ENCODE measurements around the gene MAGI2.
A peak's percentile ranks its signal among the peaks of the same experiment; 100 is the strongest.

Gene MAGI2

GRCh38 chr7:79465551-79465950 is 12.1 kb upstream of the MAGI2 start:
- H3K9ac ChIP-seq (ENCODE audit: low read length) = no peak overlapping the region

GRCh38 chr7:79464051-79464450 is 10.6 kb upstream of the MAGI2 start:
- Histone ChIP-seq H3K4me3 (ENCODE audit: low read length) (no peak overlapping the region), H3K4me1 (ENCODE audit: control insufficient read depth, insufficient read depth, low read length) (peaks cover 41% of the 10 kb centered on the region), H3K36me3 (ENCODE audit: control insufficient read depth, insufficient read depth, low read length, severe bottlenecking) (peaks cover 11% of the 10 kb centered on the region), H3K9me3 (ENCODE audit: control insufficient read depth, low read length) (no peaks in the 10 kb centered on the region), H3K9ac (ENCODE audit: low read length) (no peak overlapping the region), H3K27me3 (replicated peaks; ENCODE audit: control insufficient read depth, insufficient read depth, low read length) (no peaks in the 10 kb centered on the region)
- no peak for DNase-seq (ENCODE audit: low read depth)

More at GRCh38 chr7:79465551-79465950, 12.1 kb upstream of the MAGI2 start:
- Histone ChIP-seq H3K9me3 (ENCODE audit: control insufficient read depth, low read length) (no peaks in the 10 kb centered on the region), H3K4me3 (ENCODE audit: low read length) (no peak overlapping the region), H3K27me3 (replicated peaks; ENCODE audit: control insufficient read depth, insufficient read depth, low read length) (no peaks in the 10 kb centered on the region), H3K36me3 (ENCODE audit: control insufficient read depth, insufficient read depth, low read length, severe bottlenecking) (peaks cover 15% of the 10 kb centered on the region), H3K4me1 (ENCODE audit: control insufficient read depth, insufficient read depth, low read length) (peaks cover 26% of the 10 kb centered on the region)
- peak; percentile 19 for DNase-seq (ENCODE audit: low read depth)

GRCh38 chr7:79462390-79462789 is 8.9 kb upstream of the MAGI2 start:
- H3K36me3 ChIP-seq (ENCODE audit: control insufficient read depth, insufficient read depth, low read length, severe bottlenecking) = peaks cover 6% of the 10 kb centered on the region
- H3K9me3 ChIP-seq (ENCODE audit: control insufficient read depth, low read length) = no peaks in the 10 kb centered on the region
- no peak for DNase-seq (ENCODE audit: low read depth)
- H3K4me1 ChIP-seq (ENCODE audit: control insufficient read depth, insufficient read depth, low read length) = peaks cover 56% of the 10 kb centered on the region
- no peak overlapping the region for H3K4me3 ChIP-seq (ENCODE audit: low read length)
- H3K27me3 ChIP-seq (replicated peaks; ENCODE audit: control insufficient read depth, insufficient read depth, low read length) = no peaks in the 10 kb centered on the region
- no peak overlapping the region for H3K9ac ChIP-seq (ENCODE audit: low read length)

- peaks cover 63% of the 10 kb centered on the region for H3K4me1 ChIP-seq (ENCODE audit: control insufficient read depth, insufficient read depth, low read length)
- H3K4me3 ChIP-seq (ENCODE audit: low read length) = peak overlapping the region; percentile 23
- no peaks in the 10 kb centered on the region for H3K27me3 ChIP-seq (replicated peaks; ENCODE audit: control insufficient read depth, insufficient read depth, low read length)
- no peaks in the 10 kb centered on the region for H3K9me3 ChIP-seq (ENCODE audit: control insufficient read depth, low read length)
- no peak overlapping the region for H3K9ac ChIP-seq (ENCODE audit: low read length)
- H3K36me3 ChIP-seq (ENCODE audit: control insufficient read depth, insufficient read depth, low read length, severe bottlenecking) = peaks cover 6% of the 10 kb centered on the region
- DNase-seq (ENCODE audit: low read depth) = peak; percentile 79
These were observed 8.2 kb upstream of the MAGI2 start for GRCh38 chr7:79461660-79462059.

- Histone ChIP-seq H3K36me3 (ENCODE audit: control insufficient read depth, insufficient read depth, low read length, severe bottlenecking) (peaks cover 6% of the 10 kb centered on the region), H3K4me1 (ENCODE audit: control insufficient read depth, insufficient read depth, low read length) (peaks cover 83% of the 10 kb centered on the region)
- DNase-seq (ENCODE audit: low read depth) = peak; percentile 22
These were observed 5.9 kb upstream of the MAGI2 start for GRCh38 chr7:79459381-79459780.

GRCh38 chr7:79458796-79459195 is 5.3 kb upstream of the MAGI2 start:
- no peak for DNase-seq (ENCODE audit: low read depth)
- peaks cover 78% of the 10 kb centered on the region for H3K4me1 ChIP-seq (ENCODE audit: control insufficient read depth, insufficient read depth, low read length)
- peak overlapping the region; percentile 52 for H3K4me3 ChIP-seq (ENCODE audit: low read length)
- H3K27me3 ChIP-seq (replicated peaks; ENCODE audit: control insufficient read depth, insufficient read depth, low read length) = no peaks in the 10 kb centered on the region
- peaks cover 3% of the 10 kb centered on the region for H3K36me3 ChIP-seq (ENCODE audit: control insufficient read depth, insufficient read depth, low read length, severe bottlenecking)
- peak overlapping the region; percentile 77 for H3K9ac ChIP-seq (ENCODE audit: low read length)
- no peaks in the 10 kb centered on the region for H3K9me3 ChIP-seq (ENCODE audit: control insufficient read depth, low read length)

More at GRCh38 chr7:79459381-79459780, 5.9 kb upstream of the MAGI2 start:
- Histone ChIP-seq H3K27me3 (replicated peaks; ENCODE audit: control insufficient read depth, insufficient read depth, low read length) (no peaks in the 10 kb centered on the region), H3K4me3 (ENCODE audit: low read length) (peak overlapping the region; percentile 52), H3K9ac (ENCODE audit: low read length) (peak overlapping the region; percentile 77), H3K9me3 (ENCODE audit: control insufficient read depth, low read length) (no peaks in the 10 kb centered on the region)

DNA sequence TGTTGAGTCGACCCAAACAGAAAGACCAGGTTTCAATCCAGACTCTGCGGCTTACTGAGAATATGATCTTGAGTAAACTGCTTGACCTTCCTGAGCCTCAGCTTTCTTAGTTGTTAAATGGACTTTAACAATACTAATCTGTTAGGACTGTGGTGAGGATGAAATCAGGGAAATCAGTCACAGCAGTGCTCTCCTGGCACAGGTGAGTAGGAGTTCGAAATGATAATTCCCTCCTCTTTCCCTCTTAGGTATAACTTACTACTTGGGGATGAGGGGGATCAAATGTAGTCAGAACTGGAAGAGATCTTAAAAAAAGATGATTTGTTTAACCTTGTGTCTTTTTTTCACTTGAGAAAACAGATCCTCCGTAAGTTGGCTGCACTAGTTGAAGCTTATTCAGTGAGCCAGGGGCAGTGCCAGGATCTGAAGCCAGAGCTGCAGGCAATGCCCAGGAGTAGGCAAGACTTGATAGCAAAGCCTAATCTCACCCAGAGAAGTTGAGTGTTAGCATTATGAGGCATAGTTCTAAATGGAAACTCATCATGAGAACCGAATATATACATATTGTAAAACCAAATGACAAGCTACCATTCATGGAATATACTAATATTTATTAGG is 1.8 kb upstream of the MAGI2 start:
- peak; percentile 12 for DNase-seq (ENCODE audit: low read depth)
- Histone ChIP-seq H3K4me1 (ENCODE audit: control insufficient read depth, insufficient read depth, low read length) (peaks cover 62% of the 10 kb centered on the region), H3K36me3 (ENCODE audit: control insufficient read depth, insufficient read depth, low read length, severe bottlenecking) (no peaks in the 10 kb centered on the region), H3K9me3 (ENCODE audit: control insufficient read depth, low read length) (no peaks in the 10 kb centered on the region), H3K9ac (ENCODE audit: low read length) (peak overlapping the region; percentile 97), H3K27me3 (replicated peaks; ENCODE audit: control insufficient read depth, insufficient read depth, low read length) (no peaks in the 10 kb centered on the region), H3K4me3 (ENCODE audit: low read length) (peak overlapping the region; percentile 95)

GRCh38 chr7:79454361-79454960 is 994 bp upstream of the MAGI2 start:
- DNase-seq (ENCODE audit: low read depth) = peak; percentile 82
- H3K27me3 ChIP-seq (replicated peaks; ENCODE audit: control insufficient read depth, insufficient read depth, low read length) = no peaks in the 10 kb centered on the region

DNA sequence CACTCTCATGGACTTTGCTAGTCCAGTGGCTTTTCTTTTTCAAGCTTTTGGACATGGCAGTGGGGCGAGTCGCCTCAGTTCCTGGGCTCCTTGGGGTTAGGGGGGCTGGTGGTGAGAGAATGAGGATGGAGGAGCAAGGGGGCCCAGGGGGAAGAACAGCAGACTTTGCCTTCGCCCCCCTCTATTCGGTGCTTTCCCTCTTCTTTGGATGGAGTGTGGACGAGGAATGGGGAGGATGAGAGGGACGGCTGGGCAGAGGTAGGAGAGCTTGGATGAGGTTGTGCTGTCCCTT is 255 bp downstream of the MAGI2 start:
- Histone ChIP-seq H3K36me3 (ENCODE audit: control insufficient read depth, insufficient read depth, low read length, severe bottlenecking) (no peaks in the 10 kb centered on the region), H3K9ac (ENCODE audit: low read length) (peak overlapping the region; percentile 97), H3K9me3 (ENCODE audit: control insufficient read depth, low read length) (no peaks in the 10 kb centered on the region), H3K4me1 (ENCODE audit: control insufficient read depth, insufficient read depth, low read length) (peaks cover 42% of the 10 kb centered on the region), H3K4me3 (ENCODE audit: low read length) (peak overlapping the region; percentile 95), H3K27me3 (replicated peaks; ENCODE audit: control insufficient read depth, insufficient read depth, low read length) (no peaks in the 10 kb centered on the region)
- DNase-seq (ENCODE audit: low read depth) = no peak

More at GRCh38 chr7:79454361-79454960, 994 bp upstream of the MAGI2 start:
- peak overlapping the region; percentile 95 for H3K4me3 ChIP-seq (ENCODE audit: low read length)
- no peaks in the 10 kb centered on the region for H3K9me3 ChIP-seq (ENCODE audit: control insufficient read depth, low read length)
- no peaks in the 10 kb centered on the region for H3K36me3 ChIP-seq (ENCODE audit: control insufficient read depth, insufficient read depth, low read length, severe bottlenecking)
- peak overlapping the region; percentile 97 for H3K9ac ChIP-seq (ENCODE audit: low read length)
- H3K4me1 ChIP-seq (ENCODE audit: control insufficient read depth, insufficient read depth, low read length) = peaks cover 53% of the 10 kb centered on the region

DNA sequence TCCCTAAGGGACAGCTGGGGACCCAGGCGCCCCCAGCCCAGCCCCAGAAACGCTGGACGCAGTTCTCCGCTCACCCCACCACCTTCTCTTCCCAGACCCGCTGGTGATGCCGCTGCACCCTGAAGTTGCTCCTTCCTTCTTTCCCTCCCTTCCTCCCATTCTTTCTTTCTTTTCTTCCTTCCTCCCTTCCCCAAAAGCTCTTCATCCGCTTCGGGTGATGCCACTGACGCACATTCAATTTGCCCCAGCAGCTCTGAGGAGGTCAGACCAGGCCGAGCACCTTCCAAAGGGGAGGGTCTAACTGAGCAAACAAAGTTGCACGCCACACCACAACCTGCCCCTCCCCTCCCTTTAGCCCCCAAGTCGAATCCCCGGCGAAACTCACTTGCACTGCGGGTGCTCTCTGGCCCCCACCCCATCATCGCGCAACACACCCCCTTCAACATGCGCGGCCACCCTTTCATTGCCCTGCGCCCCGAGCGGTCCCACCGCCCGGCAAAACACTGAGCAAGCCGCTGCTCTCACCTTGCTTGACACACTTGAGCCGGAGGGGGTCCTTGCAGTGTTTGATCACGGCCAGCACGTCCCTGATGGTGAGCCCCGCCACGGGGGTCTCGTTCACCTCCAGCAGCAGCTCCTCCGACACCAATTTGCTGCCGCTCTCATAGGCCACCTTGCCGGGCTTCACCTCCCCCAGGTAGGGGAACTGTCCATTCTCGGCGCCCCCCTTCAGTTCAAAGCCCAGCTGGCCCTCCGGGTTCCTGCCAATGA is 787 bp downstream of the MAGI2 start:
- H3K9ac ChIP-seq (ENCODE audit: low read length) = peak overlapping the region; percentile 97
- H3K36me3 ChIP-seq (ENCODE audit: control insufficient read depth, insufficient read depth, low read length, severe bottlenecking) = no peaks in the 10 kb centered on the region
- no peaks in the 10 kb centered on the region for H3K27me3 ChIP-seq (replicated peaks; ENCODE audit: control insufficient read depth, insufficient read depth, low read length)
- no peaks in the 10 kb centered on the region for H3K9me3 ChIP-seq (ENCODE audit: control insufficient read depth, low read length)
- H3K4me1 ChIP-seq (ENCODE audit: control insufficient read depth, insufficient read depth, low read length) = peaks cover 37% of the 10 kb centered on the region
- peak overlapping the region; percentile 95 for H3K4me3 ChIP-seq (ENCODE audit: low read length)
- peak; percentile 53 for DNase-seq (ENCODE audit: low read depth)

- no peaks in the 10 kb centered on the region for H3K36me3 ChIP-seq (ENCODE audit: control insufficient read depth, insufficient read depth, low read length, severe bottlenecking)
- peaks cover 31% of the 10 kb centered on the region for H3K4me1 ChIP-seq (ENCODE audit: control insufficient read depth, insufficient read depth, low read length)
- H3K27me3 ChIP-seq (replicated peaks; ENCODE audit: control insufficient read depth, insufficient read depth, low read length) = no peaks in the 10 kb centered on the region
- peak; percentile 93 for DNase-seq (ENCODE audit: low read depth)
- peak overlapping the region; percentile 97 for H3K9ac ChIP-seq (ENCODE audit: low read length)
- peak overlapping the region; percentile 95 for H3K4me3 ChIP-seq (ENCODE audit: low read length)
- no peaks in the 10 kb centered on the region for H3K9me3 ChIP-seq (ENCODE audit: control insufficient read depth, low read length)
These were observed 1.4 kb downstream of the MAGI2 start for GRCh38 chr7:79452032-79452494.

Data from adipocyte (in vitro differentiated cells).